Muscle of leg (tissue), 11 donors: ENCODE data around the gene DNALI1. TPM values are rescaled to one million over a fixed set of nuclear protein-coding genes. Genes with fewer than 3 reads are reported as not detected.
A peak's percentile ranks its signal among the peaks of the same experiment; 100 is the strongest.

Experiments used
- DNase-seq: peaks from one replicate; pipeline ENCODE4 v3.0.0; 2013
- H3K27ac ChIP-seq: one replicate; pipeline ENCODE4 v1.5.1; 2013; ENCODE audit warnings: mild to moderate bottlenecking, low read length, control low read depth
- H3K27me3 ChIP-seq: one replicate; pipeline ENCODE4 v1.6.1; 2013; ENCODE audit warnings: low read length; ENCODE audit not compliant: control insufficient read depth, insufficient read depth
- H3K36me3 ChIP-seq: one replicate; pipeline ENCODE4 v1.6.1; 2013; ENCODE audit warnings: low read length; ENCODE audit not compliant: control insufficient read depth, insufficient read depth
- H3K4me1 ChIP-seq: one replicate; pipeline ENCODE4 v1.6.1; 2013; ENCODE audit warnings: low read length; ENCODE audit not compliant: control insufficient read depth, insufficient read depth
- H3K4me3 ChIP-seq: one replicate; pipeline ENCODE4 v1.5.1; 2013; ENCODE audit warnings: low read length, control low read depth
- H3K9me3 ChIP-seq: replicated peaks from 2 replicates; pipeline ENCODE4 v1.6.1; 2013; ENCODE audit warnings: low read depth, low read length; ENCODE audit not compliant: control insufficient read depth
- WGBS: methylation state at CpG from one replicate; pipeline ENCODE4 v1.1.5; 2013; ENCODE audit warnings: missing lambda C conversion rate; ENCODE audit not compliant: insufficient coverage; 5-methylcytosine and 5-hydroxymethylcytosine counted together
- polyA plus RNA-seq, 8 donors: library from polyadenylated mRNA; unstranded; fragments of 120-200 nt; gene quantifications; one replicate each; pipeline versions ENCODE4 v1.2.1 to v1.2.3, GENCODE V29; 2013; ENCODE audit warnings: inconsistent platforms in 1 of 8, low replicate concordance in 1 of 8; ENCODE audit not compliant: insufficient read length in 8 of 8, insufficient read depth in 1 of 8
- total RNA-seq: library from RNA; stranded (reverse); fragments of 120-200 nt; gene quantifications from one replicate; pipeline ENCODE4 v1.2.4, GENCODE V29; 2013

DNALI1 gene
- total and polyA plus RNA-seq, 9 donors = 8.2 to 22.1 (median 15.6) TPM

GRCh38 chr1:37599940-37600339 is 43.2 kb downstream of the DNALI1 start:
- Histone ChIP-seq H3K36me3 (no peaks in the 10 kb centered on the region), H3K9me3 (no peaks in the 10 kb centered on the region), H3K27me3 (peaks cover 4% of the 10 kb centered on the region), H3K4me3 (no peak overlapping the region), H3K27ac (no peak overlapping the region), H3K4me1 (peaks cover 3% of the 10 kb centered on the region)
- WGBS = 34% methylated on average over 3 of the region's 5 CpGs
- no peak for DNase-seq

DNA sequence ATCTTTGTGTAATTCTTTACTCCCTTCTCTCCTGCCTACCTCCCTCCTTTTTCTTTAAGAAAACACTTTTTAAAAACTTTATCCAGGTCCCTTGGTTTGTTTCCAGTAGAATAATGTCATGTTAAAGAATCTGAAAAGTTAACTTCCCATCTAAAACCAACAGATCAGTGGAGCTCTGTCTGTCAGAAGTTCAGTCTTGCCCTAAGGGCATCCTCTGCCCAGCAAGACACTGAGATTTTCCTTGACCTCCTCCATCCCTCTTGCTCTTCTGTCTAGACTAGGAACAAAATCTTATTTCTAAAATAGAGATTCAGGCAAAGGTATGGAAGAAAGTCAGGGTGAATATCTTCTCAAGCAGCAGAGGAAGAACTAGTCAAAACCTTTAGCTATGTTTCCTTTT is 44.7 kb downstream of the DNALI1 start:
- no peak overlapping the region for H3K27ac ChIP-seq
- DNase-seq = no peak
- peaks cover 11% of the 10 kb centered on the region for H3K27me3 ChIP-seq
- no peaks in the 10 kb centered on the region for H3K4me1 ChIP-seq
- H3K4me3 ChIP-seq = no peak overlapping the region
- H3K9me3 ChIP-seq = no peaks in the 10 kb centered on the region
- no peaks in the 10 kb centered on the region for H3K36me3 ChIP-seq

DNA sequence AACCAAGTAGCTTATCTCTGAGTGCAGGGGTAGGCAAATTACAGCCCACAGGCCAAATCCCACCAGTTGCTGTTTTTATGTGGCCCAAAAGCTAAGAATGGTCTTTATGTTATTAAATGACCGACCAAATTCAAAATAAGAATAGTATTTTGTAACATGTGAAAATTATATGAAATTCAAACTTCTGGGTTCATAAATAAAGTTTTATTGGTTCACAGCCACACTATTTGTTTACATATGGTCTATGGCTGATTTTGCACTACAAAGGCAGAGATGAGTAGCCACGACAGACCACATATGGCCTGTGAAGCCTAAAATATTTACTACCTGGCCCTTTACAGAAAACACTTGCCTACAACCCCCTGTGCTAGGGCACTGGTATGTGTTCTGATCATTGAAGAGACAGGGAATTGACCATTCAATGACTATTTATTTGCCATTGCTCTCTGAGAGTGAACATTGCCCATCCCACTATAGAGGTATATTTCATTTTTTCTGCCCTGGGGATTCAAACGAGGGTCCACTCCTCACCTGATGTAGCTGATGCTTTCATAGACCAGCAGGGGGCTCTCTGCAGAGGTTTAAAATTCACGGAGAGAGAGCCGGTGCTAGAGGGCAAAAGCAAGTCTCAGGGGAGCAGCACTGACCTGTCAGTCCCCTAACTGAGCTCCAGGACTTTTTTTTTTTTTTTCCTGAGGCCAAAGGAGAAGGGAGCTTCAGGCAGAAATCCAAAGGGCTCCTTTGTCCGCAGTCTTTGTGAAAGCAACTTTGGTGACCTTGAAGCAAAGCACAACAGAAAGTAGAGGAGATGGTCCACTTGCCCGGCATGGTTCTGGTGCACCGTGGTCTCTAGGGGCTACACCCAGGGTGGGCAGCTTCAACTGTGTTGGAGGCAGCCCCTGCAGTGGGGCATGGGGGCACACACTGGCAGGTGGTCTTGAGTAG is 46.3 kb downstream of the DNALI1 start:
- DNase-seq = peak; percentile 29
- no peaks in the 10 kb centered on the region for H3K4me1 ChIP-seq
- no peaks in the 10 kb centered on the region for H3K36me3 ChIP-seq
- no peak overlapping the region for H3K4me3 ChIP-seq
- no peak overlapping the region for H3K27ac ChIP-seq
- peaks cover 16% of the 10 kb centered on the region for H3K27me3 ChIP-seq
- H3K9me3 ChIP-seq = no peaks in the 10 kb centered on the region
- WGBS = 23% methylated on average over 6 of the region's 8 CpGs

GRCh38 chr1:37605061-37605650 is 48.4 kb downstream of the DNALI1 start:
- no peak overlapping the region for H3K4me3 ChIP-seq
- no peak for DNase-seq
- 62% methylated on average over 10 of the region's 12 CpGs for WGBS
- no peak overlapping the region for H3K27ac ChIP-seq
- H3K27me3 ChIP-seq = peaks cover 25% of the 10 kb centered on the region
- no peaks in the 10 kb centered on the region for H3K36me3 ChIP-seq
- no peaks in the 10 kb centered on the region for H3K4me1 ChIP-seq
- no peaks in the 10 kb centered on the region for H3K9me3 ChIP-seq

GRCh38 chr1:37605806-37606474 is 49.2 kb downstream of the DNALI1 start:
- Histone ChIP-seq H3K36me3 (no peaks in the 10 kb centered on the region), H3K4me3 (no peak overlapping the region), H3K27ac (no peak overlapping the region), H3K27me3 (peaks cover 25% of the 10 kb centered on the region), H3K9me3 (no peaks in the 10 kb centered on the region), H3K4me1 (no peaks in the 10 kb centered on the region)
- no peak for DNase-seq
- WGBS = 82% methylated on average over 7 of the region's 9 CpGs

- 74% methylated on average over 10 of the region's 15 CpGs for WGBS
- Histone ChIP-seq H3K27ac (no peak overlapping the region), H3K27me3 (peaks cover 25% of the 10 kb centered on the region), H3K9me3 (no peaks in the 10 kb centered on the region), H3K4me1 (no peaks in the 10 kb centered on the region), H3K36me3 (no peaks in the 10 kb centered on the region), H3K4me3 (no peak overlapping the region)
- peak; percentile 3 for DNase-seq
Observed at GRCh38 chr1:37606481-37607263, 49.9 kb downstream of the DNALI1 start.

- no peaks in the 10 kb centered on the region for H3K4me1 ChIP-seq
- H3K27me3 ChIP-seq = peaks cover 24% of the 10 kb centered on the region
- WGBS = 9% methylated on average over 1 of the region's 2 CpGs
- DNase-seq = no peak
- H3K4me3 ChIP-seq = no peak overlapping the region
- no peaks in the 10 kb centered on the region for H3K9me3 ChIP-seq
- no peaks in the 10 kb centered on the region for H3K36me3 ChIP-seq
- H3K27ac ChIP-seq = no peak overlapping the region
Observed at GRCh38 chr1:37609002-37609401, 52.3 kb downstream of the DNALI1 start.

DNA sequence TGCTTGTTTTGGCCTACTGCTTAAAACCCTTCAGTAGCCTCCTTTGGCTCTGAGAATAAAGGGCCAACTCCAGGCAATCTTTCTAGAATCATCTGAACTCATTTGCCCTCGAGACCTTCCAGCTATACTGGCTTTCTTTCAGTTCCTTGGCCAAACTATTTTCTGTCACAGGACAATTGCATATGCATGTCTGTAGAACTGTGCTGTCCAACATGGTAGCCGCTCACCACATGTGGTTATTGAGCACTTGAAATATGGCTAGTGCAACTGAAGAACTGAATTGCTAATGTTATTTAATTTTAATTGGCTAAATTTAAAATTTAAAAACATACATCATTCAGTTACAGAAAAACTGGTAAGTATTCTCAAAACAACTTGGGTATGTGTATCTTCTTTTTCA is 53.3 kb downstream of the DNALI1 start:
- H3K4me3 ChIP-seq = no peak overlapping the region
- DNase-seq = no peak
- peaks cover 24% of the 10 kb centered on the region for H3K27me3 ChIP-seq
- H3K4me1 ChIP-seq = no peaks in the 10 kb centered on the region
- 46% methylated on average over 1 of the region's 2 CpGs for WGBS
- no peaks in the 10 kb centered on the region for H3K9me3 ChIP-seq
- no peaks in the 10 kb centered on the region for H3K36me3 ChIP-seq
- no peak overlapping the region for H3K27ac ChIP-seq

- Histone ChIP-seq H3K4me1 (no peaks in the 10 kb centered on the region), H3K4me3 (no peak overlapping the region), H3K27me3 (peaks cover 21% of the 10 kb centered on the region), H3K27ac (no peak overlapping the region), H3K36me3 (no peaks in the 10 kb centered on the region), H3K9me3 (no peaks in the 10 kb centered on the region)
- WGBS = 70% methylated on average over 2 of the region's 4 CpGs
- no peak for DNase-seq
Observed at GRCh38 chr1:37612186-37612585, 55.4 kb downstream of the DNALI1 start.
